Measurements from ENCODE around the gene LMF1. TPM values are rescaled to one million over a fixed set of nuclear protein-coding genes. Genes with fewer than 3 reads are reported as not detected.
"Not testable (repeated sequence)": the region's sequence is repeated elsewhere in the genome, so short reads cannot be mapped to it uniquely, and the experiment has no call there.

LMF1 gene
- total RNA-seq, 1 donor: 17.4 TPM

DNA sequence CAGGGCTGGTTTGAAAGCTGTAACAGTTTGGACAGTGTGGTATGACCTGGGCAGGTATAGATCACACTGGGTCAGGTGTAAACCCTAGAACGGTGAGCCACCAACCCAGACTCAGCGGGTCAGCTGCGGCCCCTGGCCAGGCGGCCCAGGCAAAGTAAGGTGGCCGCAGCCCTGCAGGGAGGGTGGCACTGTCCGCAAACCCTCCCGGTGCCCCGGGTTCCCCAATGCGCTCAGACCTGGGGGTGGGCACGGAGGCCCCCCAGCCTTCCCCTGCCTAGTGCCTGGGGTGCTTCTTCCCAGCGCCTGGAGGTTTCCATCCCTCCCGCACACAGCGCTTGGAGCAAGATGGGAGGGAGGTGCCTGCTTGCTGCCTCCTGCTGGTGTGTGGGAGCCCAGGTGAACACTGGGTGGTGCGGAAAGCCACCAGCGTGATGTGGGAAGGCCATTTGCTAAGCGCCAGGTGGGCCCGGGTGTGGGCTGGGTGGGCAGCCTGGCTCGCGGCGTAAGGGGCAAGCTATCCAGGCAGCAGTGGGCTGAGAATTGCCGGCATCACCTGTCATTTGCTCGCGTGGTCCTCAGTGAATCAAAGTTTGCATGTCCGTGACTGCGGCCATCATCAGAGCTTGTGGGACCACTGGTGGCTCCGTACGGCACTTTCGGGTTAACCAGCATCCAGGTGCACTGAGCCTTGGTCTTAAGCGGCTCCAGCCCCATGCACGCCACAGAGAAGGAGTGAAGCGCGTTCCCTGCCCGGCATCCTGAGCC is 122.9 kb downstream of the LMF1 start:
- H3K27me3 ChIP-seq (ENCODE audit: insufficient read depth, low read length): no peaks in the 10 kb centered on the region
- H3K4me3 ChIP-seq (ENCODE audit: low read length): no peak overlapping the region
- H3K9me3 ChIP-seq (ENCODE audit: low read depth, low read length): no peaks in the 10 kb centered on the region
- H3K4me1 ChIP-seq (ENCODE audit: insufficient read depth, low read length): no peaks in the 10 kb centered on the region

DNA sequence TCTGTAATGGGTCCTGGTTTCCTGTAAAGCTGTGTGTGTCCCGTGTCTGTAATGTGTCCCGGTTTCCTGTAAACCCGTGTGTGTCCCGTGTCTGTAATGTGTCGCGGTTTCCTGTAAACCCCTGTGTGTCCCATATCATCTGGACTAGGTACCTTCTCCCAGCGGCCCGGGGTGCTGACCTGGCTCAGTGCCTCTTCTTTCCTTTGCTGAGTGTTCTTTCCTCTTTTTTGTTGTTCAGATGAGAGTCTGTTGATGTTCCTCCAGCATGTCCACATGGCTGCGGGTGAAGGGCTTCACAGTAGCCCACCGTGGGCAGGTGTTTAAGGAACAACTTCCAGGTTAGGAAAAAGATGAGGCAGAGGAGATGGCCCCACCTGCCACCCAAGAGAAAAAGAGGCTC is 123.6 kb downstream of the LMF1 start:
- Histone ChIP-seq H3K27me3 (ENCODE audit: insufficient read depth, low read length) (no peaks in the 10 kb centered on the region), H3K9me3 (ENCODE audit: low read depth, low read length) (no peaks in the 10 kb centered on the region), H3K4me1 (ENCODE audit: insufficient read depth, low read length) (no peaks in the 10 kb centered on the region), H3K4me3 (ENCODE audit: low read length) (no peak overlapping the region)

DNA sequence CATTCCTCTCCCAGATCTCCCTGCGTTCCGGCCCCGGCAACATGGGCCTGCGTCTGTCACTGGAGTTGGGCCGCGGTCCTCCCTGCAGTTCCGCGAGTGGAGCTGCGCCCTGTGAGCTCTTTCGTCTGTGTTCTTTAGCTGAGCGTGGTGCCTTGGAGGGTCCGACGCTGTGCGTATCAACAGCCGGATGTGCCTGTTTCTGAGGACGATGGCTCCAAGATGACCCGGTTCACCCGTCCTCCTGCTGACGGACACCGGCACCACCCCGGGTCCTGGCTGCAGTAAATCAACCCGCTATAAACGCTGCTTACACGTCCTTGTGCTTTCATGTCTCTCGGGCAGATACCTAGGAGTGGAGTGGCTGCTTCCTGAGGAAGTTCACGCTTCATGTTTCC is 125.4 kb downstream of the LMF1 start:
- H3K4me1 ChIP-seq (ENCODE audit: insufficient read depth, low read length): no peaks in the 10 kb centered on the region

DNA sequence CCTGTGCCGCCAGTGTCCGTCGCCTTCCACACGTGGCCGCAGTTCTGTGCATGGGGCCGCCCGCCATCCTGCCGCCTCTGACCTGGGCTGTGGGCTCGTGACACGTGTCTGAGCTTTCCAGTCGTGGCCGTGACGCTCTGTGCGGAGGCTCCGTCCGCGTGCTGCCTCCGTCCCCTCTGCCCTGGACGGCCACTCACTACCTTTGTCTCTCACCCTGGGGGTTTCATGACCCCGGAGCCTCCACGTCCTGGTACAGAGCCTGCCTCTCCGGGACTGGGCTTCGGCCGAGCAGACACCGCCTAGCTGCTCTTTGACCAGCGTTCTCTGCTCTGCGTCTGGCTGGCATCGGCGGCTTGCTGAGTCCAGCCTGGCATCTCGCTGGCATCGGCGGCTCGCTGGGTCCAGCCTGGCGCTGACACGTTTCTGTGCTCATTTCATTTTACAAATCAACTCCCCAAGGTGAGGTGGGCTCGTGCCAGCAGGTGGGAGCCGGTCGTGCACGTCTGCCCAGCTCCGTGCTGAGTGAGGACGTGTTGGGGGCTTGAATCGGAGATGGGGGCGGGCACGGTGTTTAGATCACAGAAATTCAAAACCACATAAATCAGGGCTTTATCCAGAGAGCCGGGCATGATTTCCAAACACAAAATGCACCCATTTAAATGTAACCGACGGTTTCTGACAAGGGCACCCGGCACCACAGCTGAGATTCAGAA is 126.0 kb downstream of the LMF1 start:
- Histone ChIP-seq H3K4me1 (ENCODE audit: insufficient read depth, low read length) (no peaks in the 10 kb centered on the region), H3K27me3 (ENCODE audit: insufficient read depth, low read length) (no peaks in the 10 kb centered on the region), H3K4me3 (ENCODE audit: low read length) (no peak overlapping the region), H3K9me3 (ENCODE audit: low read depth, low read length) (no peaks in the 10 kb centered on the region)

More for the DNA sequence above, 125.4 kb downstream of the LMF1 start:
- H3K4me3 ChIP-seq (ENCODE audit: low read length): no peak overlapping the region
- no peaks in the 10 kb centered on the region for H3K27me3 ChIP-seq (ENCODE audit: insufficient read depth, low read length)
- H3K9me3 ChIP-seq (ENCODE audit: low read depth, low read length): no peaks in the 10 kb centered on the region

DNA sequence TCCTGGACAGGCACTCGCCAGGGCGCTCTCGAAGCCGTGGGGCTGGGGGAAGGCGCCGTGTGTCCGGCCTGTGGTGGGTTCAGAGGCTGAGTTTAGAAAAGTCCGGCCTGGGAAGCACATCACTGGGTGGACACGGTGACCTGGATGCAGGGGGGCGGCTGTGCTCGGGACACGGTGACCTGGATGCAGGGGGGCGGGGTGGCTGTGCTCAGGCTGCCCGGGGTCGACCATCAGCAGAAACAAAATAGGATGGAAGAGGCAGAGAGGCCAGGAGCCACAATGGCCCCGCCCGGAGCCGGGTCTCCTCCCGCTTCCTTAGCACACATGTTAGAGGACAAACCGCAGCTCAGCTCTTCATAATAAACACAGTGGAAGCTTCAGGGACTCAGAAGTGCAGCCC is 127.0 kb downstream of the LMF1 start:
- Histone ChIP-seq H3K9me3 (ENCODE audit: low read depth, low read length) (no peaks in the 10 kb centered on the region), H3K27me3 (ENCODE audit: insufficient read depth, low read length) (no peaks in the 10 kb centered on the region), H3K4me3 (ENCODE audit: low read length) (no peak overlapping the region), H3K4me1 (ENCODE audit: insufficient read depth, low read length) (no peaks in the 10 kb centered on the region)

DNA sequence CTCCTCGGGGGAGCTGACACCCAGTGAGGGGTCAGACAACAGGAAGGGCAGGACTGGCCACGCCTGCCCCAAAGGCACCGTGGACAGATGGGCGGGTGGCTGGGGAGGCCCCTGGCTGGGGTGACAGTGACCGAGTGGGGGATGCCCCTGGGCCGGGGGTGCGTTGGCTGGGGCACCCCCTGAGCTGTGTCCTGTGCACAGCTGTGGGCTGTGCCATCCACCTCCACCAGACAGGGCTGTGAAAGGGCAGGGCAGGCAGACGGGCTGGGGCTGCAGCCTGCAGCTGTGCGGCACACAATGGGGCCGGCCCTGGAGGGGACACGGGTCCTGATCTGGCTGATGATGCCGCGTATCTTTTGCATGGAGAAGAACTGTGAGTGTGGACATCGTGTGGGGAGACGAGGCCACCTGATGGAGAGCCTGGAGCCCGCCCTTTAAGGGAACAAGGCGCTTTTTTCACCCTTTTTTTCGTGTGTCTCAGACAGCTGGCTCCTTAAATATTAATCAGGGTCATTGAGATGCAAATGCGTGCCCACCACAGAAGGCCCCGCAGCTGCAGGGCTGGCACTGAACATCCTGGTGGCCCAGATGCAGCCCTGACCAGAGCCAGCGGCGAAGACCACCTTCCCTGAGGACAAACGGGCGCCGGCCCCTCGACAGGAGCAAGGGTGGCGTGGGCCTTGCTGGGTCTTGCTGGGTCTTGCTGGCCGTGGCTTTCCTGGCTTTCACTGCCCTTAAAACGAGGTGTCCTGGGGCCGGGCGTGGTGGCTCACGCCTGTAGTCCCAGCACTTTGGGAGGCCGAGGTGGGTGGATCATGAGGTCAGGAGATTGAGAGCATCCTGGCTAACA is 127.8 kb downstream of the LMF1 start:
- Histone ChIP-seq H3K4me1 (ENCODE audit: insufficient read depth, low read length) (no peaks in the 10 kb centered on the region), H3K27me3 (ENCODE audit: insufficient read depth, low read length) (no peaks in the 10 kb centered on the region), H3K4me3 (ENCODE audit: low read length) (no peak overlapping the region), H3K9me3 (ENCODE audit: low read depth, low read length) (no peaks in the 10 kb centered on the region)

DNA sequence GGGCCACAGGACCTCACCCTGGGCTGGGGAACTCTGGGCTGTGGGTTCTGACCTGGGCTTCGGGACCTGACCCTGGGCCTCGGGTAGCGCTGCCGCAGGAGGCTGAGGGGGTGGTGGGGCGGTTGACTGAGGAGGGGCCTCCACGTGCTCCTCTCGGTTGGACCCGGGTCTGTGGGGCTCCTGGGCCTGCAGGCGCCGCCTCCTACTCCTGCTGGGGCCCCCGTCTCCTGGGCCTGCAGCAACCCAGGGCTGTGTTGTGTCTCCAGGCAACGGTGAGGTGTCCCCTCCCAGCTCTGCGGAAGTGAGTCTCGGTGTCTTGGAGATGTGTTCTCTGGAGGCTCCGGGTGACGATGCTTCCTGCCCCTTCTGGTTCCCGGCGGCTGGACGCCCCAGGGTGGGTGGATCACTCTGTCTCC is 128.7 kb downstream of the LMF1 start:
- H3K4me3 ChIP-seq (ENCODE audit: low read length): no peak overlapping the region
- H3K9me3 ChIP-seq (ENCODE audit: low read depth, low read length): no peaks in the 10 kb centered on the region
- no peaks in the 10 kb centered on the region for H3K27me3 ChIP-seq (ENCODE audit: insufficient read depth, low read length)
- no peaks in the 10 kb centered on the region for H3K4me1 ChIP-seq (ENCODE audit: insufficient read depth, low read length)

DNA sequence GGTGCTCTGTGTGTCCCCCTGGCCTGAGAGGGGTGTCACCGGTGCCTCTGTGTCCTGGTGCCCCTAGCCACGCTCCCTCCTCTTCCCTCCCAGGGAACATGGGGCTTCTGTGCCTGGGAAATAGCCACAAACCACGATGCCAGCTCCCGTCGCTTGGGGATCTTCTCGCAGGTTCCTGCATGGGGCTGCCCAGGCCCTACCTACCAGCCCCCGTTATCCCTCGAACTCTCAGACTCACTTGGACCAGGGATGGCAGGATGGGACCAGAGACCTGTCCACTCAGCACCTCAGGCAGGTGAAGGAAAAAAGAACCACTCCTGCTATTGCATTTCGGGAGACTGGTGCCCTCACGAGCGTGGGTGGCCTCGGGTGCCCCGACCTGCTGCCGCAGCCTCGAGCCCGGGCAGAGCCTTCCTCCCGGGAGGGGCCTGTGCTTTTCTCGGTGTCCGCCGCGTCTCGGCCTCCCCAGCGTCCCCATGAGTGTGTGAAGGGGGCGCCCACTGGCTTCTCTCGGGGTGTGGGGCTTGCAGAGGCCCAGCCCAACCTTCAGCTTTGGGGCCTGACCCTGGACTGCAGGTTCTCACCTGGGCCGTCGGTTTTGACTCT is 129.2 kb downstream of the LMF1 start:
- Histone ChIP-seq H3K4me1 (ENCODE audit: insufficient read depth, low read length) (no peaks in the 10 kb centered on the region), H3K9me3 (ENCODE audit: low read depth, low read length) (no peaks in the 10 kb centered on the region), H3K4me3 (ENCODE audit: low read length) (no peak overlapping the region), H3K27me3 (ENCODE audit: insufficient read depth, low read length) (no peaks in the 10 kb centered on the region)

DNA sequence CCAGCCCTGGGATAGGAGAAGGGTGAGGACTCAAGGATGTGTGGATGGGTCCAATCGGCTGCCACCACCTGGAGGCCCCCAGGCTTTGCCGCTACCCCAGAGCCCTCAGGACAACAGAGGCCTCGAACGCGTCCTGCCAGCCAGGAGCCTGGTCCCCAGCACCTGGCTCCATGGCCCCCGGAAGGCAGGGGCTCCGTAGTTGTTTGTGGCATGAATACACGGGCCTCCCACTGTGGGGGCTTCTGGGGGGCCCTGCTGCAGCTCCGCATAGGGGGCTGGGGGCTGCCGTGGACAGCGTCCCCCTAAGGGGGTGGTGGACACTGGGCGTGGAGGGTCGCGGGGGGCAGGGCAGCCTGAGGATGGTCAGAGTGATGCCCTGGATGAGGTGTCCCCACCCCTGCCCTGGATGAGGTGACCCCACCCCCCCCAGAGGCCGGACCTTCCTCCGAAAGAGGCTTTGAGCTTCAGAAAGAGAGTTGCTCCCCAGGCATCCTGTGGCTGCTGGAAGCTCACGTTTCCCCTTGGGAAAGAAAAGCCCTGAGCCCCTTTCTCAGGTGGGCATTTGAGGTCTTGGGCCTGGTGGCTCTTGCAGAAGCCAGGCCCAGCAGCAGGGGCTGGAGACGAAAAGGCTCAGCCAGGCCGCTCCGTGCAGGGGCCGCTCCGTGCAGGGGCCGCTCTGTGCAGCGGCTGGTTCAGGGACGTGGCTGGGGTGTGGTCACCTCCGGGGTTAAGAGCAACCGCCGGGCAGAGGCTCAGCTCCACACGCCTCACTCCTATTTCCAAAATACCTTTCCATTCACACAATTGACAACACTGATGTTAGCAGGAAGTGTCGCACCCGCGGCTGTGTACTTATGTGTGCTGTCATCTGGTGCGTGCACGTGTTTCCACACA is 130.0 kb downstream of the LMF1 start:
- Histone ChIP-seq H3K4me1 (ENCODE audit: insufficient read depth, low read length) (no peaks in the 10 kb centered on the region), H3K27me3 (ENCODE audit: insufficient read depth, low read length) (no peaks in the 10 kb centered on the region), H3K9me3 (ENCODE audit: low read depth, low read length) (no peaks in the 10 kb centered on the region), H3K4me3 (ENCODE audit: low read length) (no peak overlapping the region)

DNA sequence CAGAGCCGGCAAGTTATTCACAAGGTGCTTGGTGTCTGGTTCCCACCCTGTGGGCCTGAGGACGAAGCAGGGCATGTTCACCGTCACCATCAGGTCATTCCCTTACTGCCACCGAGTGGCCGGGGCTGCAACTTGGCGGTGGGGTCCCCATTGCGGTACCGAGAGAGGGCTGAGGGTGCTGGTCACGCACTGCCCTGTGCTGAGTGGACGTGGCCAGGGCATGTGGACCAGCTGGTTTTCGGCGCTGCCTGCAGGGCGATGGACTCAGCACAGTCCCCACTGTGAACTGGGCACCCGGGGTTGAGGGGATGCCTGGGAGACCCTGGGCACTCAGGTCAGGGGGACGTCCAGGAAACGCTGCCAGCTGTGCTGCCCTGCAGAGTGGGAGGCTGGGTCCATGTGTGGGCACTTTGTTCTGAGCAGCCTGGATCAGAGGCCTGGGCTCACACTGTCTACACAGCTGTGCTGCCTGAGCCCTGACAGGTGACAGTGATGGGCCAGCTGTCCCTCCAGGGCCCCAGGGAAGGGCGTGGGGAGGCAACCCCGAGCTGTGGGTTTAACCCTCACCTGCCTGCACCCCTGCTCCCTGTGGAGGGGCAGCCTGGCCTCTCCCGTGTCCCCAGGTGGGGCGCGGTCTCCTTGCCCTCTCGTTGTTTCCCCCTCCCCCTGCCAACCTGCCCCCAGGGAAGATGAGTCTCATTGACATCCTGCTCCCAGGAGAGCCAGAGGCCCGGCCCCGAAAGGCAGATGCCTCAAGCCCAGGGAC is 131.0 kb downstream of the LMF1 start:
- Histone ChIP-seq H3K4me1 (ENCODE audit: insufficient read depth, low read length) (no peaks in the 10 kb centered on the region), H3K27me3 (ENCODE audit: insufficient read depth, low read length) (no peaks in the 10 kb centered on the region), H3K9me3 (ENCODE audit: low read depth, low read length) (no peaks in the 10 kb centered on the region), H3K4me3 (ENCODE audit: low read length) (no peak overlapping the region)

DNA sequence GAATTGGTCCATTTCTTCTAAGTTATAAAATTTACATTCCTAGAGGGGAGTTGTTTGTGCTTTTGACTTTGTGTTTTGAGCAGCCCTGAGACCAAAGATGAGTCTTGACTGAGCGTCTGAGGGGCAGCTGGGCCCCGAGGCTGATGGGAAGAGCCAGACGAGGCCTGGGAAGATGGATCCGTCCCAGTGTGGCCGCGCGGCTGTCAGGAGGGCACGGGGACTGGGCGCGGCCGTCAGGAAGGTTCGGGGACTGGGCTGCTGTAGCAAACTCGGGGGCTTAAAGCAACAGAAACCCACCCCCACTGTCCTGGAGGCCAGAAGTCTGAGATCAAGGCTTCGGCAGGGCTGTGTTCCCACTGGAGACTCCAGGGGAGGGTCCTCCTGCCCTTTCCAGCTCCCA is 132.0 kb downstream of the LMF1 start:
- Histone ChIP-seq H3K4me3 (ENCODE audit: low read length) (no peak overlapping the region), H3K27me3 (ENCODE audit: insufficient read depth, low read length) (no peaks in the 10 kb centered on the region), H3K4me1 (ENCODE audit: insufficient read depth, low read length) (no peaks in the 10 kb centered on the region), H3K9me3 (ENCODE audit: low read depth, low read length) (no peaks in the 10 kb centered on the region)

DNA sequence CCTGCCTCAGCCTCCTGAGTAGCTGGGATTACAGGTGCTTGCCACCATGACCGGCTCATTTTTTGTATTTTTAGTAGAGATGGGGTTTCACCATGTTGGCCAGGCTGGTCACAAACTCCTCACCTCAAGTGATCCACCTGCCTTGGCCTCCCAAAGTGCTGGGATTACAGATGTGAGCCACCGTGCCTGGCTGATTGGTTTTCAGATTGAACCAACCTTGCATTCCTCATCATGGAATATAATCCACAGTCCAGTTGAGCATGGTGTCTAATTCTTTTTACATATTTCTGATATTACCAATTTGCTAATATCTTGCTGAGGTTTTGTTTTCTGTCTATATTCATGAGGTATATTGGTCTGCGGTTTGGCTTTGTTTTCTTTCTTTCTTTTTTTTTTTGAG is 134.0 kb downstream of the LMF1 start:
- not testable (repeated sequence) for H3K4me1 ChIP-seq (ENCODE audit: insufficient read depth, low read length); H3K4me3 ChIP-seq (ENCODE audit: low read length); H3K9me3 ChIP-seq (ENCODE audit: low read depth, low read length); H3K27me3 ChIP-seq (ENCODE audit: insufficient read depth, low read length)

DNA sequence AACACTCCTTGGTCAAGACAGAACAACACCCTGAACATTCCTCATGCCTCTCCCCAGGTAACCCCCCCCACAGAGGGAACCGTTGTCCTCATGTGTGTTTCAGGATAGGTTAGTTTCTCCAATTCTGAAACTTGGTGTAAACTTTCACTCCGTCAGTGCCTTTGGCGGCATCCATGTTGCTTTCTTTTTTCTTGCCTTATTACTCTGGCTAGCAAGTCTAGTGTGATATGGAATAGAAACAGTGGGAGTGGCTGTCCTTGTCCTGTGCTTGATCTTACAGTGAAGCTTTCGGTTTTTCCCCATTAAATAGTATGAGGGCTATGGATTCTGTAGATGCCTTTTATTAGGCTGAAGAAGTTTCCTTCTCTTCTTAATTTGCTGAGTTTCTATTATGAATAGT is 134.6 kb downstream of the LMF1 start:
- Histone ChIP-seq H3K27me3 (ENCODE audit: insufficient read depth, low read length) (no peaks in the 10 kb centered on the region), H3K4me3 (ENCODE audit: low read length) (no peak overlapping the region), H3K4me1 (ENCODE audit: insufficient read depth, low read length) (no peaks in the 10 kb centered on the region), H3K9me3 (ENCODE audit: low read depth, low read length) (no peaks in the 10 kb centered on the region)

DNA sequence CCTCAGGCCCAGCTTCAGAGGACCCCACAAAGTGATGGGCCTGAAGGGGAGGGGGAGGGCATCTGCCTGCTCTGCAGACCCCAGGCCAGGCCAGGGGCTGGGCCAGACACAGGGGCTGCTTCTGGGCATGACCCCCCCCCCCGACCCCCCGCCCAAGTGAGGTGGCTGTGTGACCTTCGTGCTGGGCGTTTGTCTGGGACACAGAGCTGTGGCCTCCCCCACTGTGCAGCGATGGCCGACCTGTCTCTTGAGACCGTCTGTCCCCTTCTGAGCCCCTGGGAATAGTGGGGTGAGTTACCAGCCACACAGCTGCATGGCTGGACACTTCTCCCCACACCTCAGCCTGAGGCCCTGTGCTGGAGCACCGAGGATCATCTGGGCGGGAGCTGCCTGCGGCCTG is 135.4 kb downstream of the LMF1 start:
- Histone ChIP-seq H3K27me3 (ENCODE audit: insufficient read depth, low read length) (no peaks in the 10 kb centered on the region), H3K4me3 (ENCODE audit: low read length) (no peak overlapping the region), H3K4me1 (ENCODE audit: insufficient read depth, low read length) (no peaks in the 10 kb centered on the region), H3K9me3 (ENCODE audit: low read depth, low read length) (no peaks in the 10 kb centered on the region)

All from mononuclear cell (primary cell).